Inflammatory macrophage treated with lipopolysaccharide for 1 hour (primary cell): ENCODE data around the gene SCARB1.
"Not testable (repeated sequence)": the region's sequence is repeated elsewhere in the genome, so short reads cannot be mapped to it uniquely, and the experiment has no call there.

ENCODE experiments used
- DNase-seq, 2 donors: peaks; one replicate each; pipeline ENCODE4 v3.0.0-alpha.2; 2020 to 2022

The SCARB1 gene, protein sequence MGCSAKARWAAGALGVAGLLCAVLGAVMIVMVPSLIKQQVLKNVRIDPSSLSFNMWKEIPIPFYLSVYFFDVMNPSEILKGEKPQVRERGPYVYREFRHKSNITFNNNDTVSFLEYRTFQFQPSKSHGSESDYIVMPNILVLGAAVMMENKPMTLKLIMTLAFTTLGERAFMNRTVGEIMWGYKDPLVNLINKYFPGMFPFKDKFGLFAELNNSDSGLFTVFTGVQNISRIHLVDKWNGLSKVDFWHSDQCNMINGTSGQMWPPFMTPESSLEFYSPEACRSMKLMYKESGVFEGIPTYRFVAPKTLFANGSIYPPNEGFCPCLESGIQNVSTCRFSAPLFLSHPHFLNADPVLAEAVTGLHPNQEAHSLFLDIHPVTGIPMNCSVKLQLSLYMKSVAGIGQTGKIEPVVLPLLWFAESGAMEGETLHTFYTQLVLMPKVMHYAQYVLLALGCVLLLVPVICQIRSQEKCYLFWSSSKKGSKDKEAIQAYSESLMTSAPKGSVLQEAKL

DNA sequence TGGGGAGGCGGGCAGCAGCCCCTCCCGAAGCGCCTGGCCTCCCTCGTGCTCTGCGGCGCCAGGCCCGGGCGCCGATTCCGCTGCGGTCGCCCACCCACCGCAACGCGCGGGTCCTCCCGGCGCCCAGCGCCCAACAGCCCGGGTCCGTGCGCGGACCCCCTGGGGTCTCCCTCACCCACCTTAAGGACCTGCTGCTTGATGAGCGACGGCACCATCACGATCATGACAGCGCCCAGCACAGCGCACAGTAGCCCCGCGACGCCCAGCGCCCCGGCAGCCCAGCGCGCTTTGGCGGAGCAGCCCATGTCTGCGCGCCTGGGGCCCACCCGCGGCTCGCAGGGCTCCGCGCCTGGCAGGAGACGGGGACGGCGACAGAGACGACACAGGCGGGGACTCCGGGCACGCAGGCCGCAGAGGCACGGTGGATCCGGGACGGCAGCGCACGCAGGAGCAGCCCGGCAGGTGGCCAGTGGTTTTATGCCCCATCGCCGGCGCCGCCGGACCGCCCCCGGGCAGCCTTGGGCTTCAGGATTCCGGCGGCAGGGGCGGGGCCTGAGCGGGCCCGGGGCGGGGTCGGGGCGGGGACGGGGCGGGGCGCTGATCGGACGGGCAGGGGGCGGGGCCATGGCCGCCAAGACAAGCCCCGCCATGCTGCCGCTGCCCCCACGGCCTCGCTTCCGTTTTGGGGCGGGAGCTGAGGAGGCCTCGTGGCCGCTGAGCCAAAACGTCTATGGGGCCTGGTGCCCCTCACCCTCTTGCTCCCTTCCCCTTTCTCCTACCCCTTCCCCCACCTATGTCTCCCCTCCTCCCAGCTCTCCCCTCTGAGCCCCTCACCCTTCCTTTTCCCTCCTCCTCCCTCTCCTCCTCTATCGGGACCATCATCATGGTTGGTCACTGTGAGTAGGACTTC is at the start of gene SCARB1:
Gene SCARB1 (minus strand): TSS at position 449 of the 910 bp plus-strand sequence. CDS start 144 bp downstream, at position 305.
- peak; percentile 74 to 81 for DNase-seq

DNA sequence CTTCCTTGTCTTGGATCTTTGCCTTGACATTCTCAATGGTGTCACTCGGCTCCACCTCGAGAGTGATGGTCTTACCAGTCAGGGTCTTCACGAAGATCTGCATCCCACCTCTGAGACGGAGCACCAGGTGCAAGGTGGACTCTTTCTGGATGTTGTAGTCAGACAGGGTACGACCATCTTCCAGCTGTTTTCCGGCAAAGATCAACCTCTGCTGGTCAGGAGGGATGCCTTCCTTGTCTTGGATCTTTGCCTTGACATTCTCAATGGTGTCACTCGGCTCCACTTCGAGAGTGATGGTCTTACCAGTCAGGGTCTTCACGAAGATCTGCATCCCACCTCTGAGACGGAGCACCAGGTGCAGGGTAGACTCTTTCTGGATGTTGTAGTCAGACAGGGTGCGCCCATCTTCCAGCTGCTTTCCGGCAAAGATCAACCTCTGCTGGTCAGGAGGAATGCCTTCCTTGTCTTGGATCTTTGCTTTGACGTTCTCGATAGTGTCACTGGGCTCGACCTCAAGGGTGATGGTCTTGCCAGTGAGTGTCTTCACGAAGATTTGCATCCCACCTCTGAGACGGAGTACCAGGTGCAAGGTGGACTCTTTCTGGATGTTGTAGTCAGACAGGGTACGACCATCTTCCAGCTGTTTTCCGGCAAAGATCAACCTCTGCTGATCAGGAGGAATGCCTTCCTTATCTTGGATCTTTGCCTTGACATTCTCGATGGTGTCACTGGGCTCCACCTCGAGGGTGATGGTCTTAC is 49.0 kb upstream of the SCARB1 start:
- DNase-seq: not testable (repeated sequence)

DNA sequence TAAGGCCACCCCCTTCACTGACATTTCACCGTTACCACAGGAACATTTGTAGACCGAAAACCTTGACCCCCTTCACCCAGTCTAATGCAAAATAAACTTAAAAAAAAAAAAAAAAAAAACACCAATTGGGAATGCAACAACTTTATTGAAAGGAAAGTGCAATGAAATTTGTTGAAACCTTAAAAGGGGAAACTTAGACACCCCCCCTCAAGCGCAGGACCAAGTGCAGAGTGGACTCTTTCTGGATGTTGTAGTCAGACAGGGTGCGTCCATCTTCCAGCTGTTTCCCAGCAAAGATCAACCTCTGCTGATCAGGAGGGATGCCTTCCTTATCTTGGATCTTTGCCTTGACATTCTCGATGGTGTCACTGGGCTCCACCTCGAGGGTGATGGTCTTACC is 47.9 kb upstream of the SCARB1 start:
- not testable (repeated sequence) for DNase-seq

DNA sequence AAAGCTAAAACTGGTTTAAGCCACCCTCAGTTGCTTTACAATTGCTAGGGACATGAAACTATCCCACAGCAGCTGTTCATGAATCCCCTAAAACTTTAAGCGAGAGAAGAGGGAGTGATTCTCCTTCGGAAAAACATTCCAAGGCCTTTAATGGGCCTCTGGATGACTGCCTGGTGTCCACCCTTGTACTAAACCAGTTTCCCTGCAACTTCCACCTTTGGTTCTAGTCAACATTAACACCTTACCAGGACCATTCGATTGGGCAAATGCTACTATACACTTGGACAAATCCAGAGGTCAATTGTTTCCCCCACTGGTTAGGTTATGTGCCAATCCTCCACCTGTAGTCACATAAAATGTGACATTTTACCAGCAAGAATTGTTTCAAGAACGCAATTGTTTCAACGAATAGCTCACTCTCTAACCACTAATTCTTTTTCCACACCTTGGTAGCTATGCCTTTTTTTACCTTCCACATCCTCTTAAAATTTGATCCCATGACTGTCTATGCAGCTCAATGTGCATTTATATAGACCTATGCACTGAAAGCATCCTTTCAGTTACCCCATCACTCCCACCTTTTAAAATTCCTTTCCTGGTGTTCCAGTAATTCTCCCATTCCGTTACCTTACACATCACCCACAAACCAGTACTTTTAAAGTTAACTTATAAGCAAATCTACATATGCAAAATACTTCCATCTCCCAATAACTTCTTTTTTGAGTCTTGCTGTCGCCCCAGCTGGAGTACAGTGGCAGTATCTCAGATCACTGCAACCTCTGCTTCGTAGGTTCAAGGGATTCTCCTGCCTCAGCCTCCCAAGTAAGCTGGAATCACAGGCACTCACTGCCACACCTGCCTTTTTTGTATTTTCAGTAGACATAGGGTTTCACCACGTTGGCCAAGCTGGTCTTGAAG is 47.2 kb upstream of the SCARB1 start:
- DNase-seq: peak in 1 of 2 donors; percentile 20

DNA sequence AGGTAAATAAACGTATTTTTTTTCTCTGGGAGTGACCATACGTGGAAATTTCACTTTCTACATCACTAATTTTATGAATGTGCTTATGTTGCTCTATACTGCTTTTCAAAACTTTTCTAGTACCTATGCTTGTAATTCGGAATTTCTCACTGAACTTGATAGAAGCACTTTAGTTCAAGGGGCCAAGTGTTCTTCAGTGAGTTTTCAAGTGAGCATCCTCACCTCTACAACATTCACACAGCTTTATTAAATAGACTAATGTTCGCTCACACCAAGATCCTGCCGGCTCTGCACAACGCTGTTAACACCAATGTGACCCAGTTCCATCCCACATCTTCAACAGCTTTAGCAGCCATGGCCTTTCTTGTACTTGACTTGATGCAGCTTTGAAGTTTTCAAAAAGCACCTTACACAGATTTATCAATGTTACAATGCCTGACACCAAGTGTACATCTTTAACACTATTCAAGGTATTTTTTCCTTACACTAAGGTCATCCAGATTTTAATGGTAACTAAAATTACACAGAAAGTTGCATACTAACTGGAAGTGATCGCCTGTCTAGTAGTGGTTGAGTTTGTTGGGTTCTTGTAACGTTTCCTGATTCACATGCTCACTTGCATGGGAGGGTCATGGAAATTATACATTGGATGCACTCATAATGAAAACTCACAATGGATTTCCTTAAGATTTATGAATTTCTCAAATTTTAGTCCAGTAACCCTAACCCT is 46.3 kb upstream of the SCARB1 start:
- peak in 1 of 2 donors; percentile 22 for DNase-seq

DNA sequence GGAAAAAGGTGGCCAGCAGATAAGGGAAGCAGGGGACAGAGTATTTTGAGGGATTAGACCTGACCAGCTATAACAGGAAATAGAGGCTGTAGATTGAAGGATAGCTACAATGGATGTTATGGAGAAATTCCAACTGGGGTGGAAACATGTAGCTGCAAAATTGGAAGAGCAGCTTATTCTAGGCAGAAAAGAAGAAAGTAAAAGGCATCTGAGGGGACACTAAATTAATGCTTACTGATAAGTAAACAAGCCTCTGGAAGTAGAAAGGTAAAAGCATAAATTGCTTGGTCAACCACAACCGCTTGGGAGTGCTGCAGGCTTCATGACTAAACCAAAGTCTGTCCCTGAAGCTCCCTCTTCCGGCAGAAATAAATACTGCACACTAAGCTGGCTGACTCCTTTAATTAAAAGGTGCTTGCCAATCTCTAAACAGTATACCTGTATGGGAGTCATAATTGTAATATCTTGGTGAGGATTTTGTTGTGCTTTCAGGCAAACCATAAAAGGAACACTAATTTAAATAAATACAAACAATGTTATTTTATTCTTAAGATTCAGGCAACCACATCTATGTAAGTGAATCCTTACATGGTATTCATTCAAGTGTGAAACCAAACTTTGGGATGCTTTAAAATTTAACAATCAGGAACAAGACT is 43.1 kb upstream of the SCARB1 start:
- peak; percentile 81 to 100 for DNase-seq

DNA sequence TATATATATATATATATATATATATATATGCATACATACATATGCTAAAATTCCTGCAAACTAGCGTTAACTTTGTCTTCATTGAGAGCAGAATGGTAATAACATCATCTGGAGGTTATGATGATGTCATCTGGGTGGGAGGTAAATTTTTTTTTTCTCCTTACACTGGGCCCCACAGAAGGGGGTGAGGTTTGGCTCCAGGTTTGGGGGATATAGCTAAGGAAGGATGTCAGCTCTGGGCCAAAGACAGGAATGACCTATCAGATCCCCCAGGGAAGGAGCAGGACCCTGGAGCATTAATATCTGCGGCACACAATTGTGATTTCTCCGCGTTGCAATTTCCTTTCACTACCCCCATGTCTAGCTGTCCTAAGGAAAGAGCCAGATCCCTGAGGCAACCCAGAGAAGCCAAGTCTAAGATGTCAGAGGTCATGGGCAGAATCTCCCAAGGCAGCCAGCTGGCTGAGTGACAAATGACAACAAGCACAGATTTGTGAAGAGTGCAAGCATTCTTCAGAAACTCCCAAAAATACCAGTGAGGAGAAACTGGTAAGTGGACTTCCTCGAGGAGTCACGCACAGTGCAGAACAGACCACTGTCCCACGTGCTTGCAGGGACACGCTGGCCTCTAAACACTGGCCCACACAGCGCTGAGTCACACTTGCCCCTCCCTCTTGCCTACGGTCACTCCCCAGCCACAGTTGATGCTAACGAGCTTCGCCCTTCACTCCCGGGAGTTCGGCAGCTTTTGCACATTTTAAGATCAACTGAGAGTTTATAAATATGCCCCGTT is 40.8 kb upstream of the SCARB1 start:
- peak; percentile 89 to 98 for DNase-seq

DNA sequence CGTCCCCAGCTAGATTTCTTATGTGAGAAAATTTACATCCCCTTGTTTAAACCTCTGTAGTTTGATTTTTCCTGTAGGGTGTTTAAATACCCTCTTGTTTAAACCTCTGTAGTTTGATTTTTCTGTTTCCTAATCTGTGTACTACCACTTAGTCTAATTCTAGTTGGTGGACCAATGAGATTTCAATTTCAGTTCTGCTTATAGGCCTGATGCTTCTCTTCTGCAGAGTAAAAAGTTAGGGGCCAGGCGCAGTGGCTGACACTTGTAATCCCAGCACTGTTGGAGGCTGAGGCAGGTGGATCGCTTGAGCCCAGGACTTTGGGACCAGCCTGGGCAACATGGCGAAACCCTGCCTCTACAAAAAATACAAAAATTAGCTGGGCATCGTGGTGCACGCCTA is 39.3 kb upstream of the SCARB1 start:
- DNase-seq: no peak

DNA sequence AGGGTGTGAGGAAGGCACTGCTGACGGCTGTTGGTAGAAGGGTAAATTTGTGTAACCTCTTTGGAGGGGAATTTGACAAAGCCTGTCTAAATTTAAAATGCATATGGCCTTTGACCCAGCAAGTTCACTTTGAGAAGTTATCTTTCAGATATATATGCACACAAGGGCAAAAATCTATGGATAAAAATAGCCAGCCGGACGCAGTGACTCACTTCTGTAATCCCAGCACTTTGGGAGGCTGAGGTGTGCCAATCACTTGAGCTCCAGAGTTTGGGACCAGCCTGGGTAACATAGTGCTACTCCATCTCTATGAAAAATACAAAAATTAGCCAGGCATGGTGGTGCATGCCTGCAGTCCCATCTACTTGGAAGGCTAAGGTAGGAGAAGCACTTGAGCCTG is 37.3 kb upstream of the SCARB1 start:
- no peak for DNase-seq

DNA sequence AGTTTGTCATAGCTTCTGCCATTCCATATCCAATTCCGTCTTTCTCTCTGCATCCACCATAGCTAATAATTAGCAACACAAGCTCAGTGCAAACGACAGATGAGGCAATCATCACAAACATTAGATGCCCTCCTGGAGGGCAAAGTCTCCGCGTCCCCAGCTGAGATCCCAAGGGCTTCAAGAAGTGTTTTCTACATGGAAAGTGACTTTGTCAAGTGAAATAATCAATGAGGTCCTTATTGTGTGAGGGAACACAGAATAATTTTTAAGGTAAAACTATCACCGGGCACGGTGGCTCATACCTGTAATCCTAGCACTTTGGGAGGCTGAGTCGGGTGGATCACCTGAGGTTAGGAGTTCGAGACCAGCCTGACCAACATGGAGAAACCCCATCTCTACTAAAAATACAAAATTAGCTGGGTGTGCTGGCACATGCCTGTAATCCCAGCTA is 36.7 kb upstream of the SCARB1 start:
- not testable (repeated sequence) for DNase-seq

DNA sequence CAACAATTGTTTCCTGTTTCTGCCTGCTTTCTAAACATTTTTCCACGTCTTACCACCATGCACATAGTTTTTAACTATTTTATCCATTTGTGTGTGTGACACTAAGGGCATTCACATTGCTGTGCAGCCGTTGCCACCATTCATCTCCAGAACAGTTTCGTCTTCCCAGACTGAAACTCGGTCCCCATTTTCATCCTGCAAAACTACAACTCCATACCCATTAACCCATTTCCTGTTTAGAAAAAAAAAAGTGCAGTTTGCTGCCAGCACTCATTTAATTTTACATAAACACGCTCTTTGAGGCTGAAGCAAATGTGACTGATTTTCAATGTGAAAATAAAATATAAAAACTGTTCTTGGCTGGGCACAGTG is 35.2 kb upstream of the SCARB1 start:
- no peak for DNase-seq

DNA sequence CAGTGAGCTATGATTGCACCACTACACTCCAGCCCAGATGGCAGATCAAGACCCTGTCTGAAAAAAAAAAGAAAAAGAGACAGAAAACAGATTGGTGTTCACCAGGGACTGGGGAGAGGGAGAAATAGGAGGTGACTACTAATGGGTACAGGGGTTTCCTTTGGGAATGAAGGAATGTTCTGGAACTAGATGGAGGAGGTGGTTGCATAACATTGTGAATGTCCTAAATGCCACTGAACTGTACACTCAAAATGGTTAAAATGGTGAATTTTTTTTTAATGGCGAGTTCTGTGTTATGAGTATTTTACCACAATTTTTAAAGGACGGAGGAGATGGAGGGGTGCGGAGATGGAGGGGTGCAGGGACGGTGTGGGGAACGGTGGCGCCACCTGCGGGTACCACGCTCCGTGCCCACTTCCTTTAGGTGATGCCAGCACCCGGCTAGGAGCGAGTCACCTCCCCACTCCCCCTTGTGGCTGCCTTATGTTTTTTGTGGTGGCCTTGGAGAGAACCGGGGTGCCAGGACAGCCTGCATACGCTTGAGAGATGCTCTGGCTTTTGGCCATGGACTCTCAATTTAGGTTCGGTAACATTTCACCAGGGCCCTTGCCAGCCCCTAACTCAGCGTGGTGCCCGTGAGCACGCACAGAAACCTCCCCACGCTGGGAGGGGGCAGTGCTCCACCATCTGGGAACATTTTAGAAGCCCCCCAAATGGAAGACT is 34.7 kb upstream of the SCARB1 start:
- DNase-seq: peak in 1 of 2 donors; percentile 67

DNA sequence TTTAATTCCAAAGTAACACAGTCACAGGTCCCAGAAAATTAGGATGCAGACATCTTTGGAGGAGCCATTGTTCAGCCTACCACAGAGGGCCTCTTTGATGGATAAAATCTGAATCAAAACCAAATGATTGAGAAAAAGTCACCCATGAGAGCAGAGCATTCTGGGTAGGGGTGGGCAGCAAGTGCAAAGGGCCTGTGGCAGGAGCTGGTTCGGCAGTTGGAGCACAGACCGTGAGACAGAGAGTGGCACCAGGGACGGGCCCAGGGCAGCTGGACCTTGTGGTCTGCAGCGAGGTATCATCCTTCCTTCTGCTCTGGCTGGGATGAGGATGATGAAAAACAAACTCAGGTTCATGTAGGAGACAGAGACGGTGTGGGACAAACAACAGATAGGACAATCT is 32.8 kb upstream of the SCARB1 start:
- DNase-seq: no peak

DNA sequence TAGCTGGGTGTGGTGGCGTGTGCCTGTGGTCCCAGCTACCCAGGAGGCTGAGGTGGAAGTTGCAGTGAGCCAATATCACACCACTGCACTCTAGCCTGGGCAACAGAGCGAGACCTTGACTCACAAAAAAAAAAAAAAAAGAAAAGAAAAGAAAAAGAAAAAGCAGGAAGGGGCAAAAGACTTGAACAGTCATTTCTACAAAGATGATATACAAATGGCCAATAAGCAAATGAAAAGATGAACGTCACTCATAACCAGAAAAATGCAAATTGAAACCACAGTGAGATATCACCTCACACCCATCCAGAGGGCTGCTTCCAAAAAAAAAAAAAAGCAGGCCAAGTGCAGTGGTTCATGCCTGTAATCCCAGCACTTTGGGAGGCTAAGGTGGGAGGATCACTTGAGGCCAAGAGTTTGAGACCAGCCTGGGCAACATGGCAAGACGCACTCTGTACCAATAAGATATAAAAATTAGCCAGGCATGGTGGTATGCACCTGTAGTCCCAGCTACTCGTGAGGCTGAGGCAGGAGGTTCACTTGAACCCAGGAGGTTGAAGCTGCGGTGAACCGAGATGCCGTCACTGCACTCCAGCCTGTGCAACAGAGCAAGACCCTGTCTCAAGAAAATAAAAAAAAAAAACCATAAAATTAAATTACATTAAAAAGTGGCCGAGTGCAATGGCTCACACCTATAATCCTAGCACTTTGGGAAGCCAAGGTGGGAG is 30.3 kb upstream of the SCARB1 start:
- DNase-seq: no peak

DNA sequence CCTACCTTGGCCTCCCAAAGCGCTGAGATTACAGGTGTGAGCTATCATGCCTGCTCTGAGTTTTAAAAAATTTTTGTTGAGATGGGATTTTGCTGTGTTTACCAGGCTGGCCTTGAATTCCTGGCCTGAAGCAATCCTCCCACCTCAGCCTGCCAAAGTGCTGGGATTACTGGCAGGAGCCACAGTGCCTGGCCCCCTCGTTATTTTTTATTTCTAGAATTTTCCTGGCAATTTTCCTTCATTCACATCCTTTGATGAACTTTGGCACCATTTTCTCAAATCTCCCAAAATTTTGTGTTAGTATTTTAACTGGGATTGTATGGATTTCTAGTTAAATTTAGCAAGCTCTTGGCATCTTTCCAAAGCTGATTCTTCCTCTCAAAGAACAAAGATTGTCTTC is 24.6 kb upstream of the SCARB1 start:
- DNase-seq: no peak

DNA sequence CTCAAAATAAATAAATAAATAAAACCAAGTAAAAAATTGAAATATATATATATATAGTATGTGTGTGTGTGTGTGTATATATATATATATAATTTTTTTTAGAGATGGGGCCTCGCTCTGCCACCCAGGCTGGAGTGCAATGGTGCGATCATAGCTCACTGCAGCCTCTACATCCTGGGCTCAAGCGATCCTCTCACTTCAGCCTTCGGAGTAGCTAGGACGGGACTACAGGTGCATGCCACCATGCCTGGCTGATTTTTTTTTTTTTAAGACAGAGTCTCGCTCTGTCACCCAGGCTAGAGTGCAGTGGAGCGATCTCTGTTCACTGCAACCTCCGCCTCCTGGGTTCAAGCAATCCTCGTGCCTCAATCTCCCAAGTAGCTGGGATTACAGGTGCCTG is 24.1 kb upstream of the SCARB1 start:
- not testable (repeated sequence) for DNase-seq

DNA sequence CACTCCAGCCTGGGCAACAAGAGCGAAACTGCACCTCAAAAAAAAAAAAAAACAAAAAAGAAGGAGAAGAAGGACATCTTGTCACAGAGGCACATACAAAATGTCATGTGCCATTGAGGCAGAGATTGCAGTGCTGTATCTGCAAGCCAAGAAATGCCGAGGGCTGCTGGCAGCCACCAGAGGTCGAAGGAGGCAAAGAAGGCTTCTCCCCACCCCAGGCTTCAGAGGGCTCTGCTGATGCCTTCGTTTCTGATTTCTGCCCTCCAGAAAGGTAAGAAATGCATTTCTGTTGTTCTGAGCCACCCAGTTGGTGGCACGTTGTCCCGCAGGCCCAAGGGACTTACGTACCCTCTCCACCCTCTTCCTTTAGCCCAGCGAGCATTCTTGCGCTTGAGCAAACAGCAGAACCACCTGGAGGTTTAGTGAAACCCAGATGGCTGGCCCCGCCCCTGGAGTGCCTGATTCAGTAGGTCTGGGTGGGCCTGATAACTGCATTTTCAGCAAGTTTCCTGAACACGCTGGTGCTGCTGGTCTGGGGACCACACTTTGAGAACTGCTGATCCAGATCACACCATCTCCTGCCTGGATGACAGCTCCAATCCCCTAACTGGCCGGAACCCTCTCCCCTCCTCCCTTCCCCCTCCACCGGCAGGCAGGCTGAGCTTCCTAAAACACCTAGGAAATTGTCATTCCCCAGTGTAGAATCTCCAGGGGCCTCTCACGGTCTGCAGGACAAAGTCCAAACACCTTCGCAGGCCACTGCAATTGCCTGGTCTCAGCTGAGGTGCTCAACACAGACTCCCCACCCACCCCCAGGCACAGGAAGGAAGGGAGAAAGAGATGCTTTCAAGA is 21.1 kb upstream of the SCARB1 start:
- no peak for DNase-seq
